GM19099 (cell line): Measurements from ENCODE around the gene AOPEP.

Experiments
- POLR2A ChIP-seq: IDR thresholded peaks from 3 replicates; pipeline ENCODE4 v1.6.1; 2011; ENCODE audit warnings: low read depth; ENCODE audit not compliant: insufficient read length; ENCODE audit errors: extremely low read depth

AOPEP gene

GRCh38 chr9:95044731-95045508 is 318.4 kb downstream of the AOPEP start:
- no peak for TF ChIP-seq POLR2A

GRCh38 chr9:95045751-95046150 is 319.3 kb downstream of the AOPEP start:
- no peak for TF ChIP-seq POLR2A

GRCh38 chr9:95047452-95048224 is 321.1 kb downstream of the AOPEP start:
- TF ChIP-seq POLR2A, result no peak

DNA sequence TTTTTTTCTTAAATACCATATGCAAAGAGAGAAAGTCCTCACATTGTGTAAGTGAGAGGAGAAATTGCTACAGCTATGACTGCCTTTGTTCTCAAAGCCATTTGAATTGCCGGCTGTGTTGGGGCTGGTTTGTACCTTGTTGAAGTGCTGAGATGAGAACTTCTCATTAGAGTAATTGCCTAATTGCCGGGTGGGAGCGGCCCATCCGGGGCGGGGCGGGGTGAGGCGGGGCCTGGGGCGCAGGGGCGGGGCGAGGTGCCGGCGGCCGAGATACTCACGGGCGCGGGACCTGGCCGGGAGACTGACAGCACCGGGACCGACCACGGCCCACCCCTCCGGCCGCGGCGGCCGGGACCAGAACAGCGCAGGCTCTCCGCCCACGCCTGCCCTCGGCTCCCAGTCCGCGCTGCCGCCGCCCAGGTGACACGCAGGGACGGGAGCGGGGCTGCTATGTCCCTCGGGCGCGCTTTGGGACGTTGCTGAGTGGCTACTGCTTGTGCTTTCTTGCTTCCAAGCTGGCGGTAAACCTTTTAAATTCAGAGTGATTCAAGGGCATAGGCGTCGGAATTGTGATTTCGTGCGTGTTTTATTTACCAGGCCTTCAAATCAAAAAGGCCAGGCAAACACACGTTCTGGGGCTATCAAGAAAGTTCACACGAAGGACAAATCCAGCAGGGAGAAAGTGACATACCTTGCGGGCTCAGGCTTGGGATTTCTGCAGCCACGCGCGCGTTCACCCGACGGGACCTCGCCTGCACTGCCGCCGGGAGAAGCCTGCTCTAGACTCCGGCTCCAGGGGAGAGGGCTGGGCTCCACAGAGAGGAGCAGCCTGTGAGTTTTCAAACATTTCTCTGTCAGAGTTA is 322.0 kb downstream of the AOPEP start:
- no peak for TF ChIP-seq POLR2A

DNA sequence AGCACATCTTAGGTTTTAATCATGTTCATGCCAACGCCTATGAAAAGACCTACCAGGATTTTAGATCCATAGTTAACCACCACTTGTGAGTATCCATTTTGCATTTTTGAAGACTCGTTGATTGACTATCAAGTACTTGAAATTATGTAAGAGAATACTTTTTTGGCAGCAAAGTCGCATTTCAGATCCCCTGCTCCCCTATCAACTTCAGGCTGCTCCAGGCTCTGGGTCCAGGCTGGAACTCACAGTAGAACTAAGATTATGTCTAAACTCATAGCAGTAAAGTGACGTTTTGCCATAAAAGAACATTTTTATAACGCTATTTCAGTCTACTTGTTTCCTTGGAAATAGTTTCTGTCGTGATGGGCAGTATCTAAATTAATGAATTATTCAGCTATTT is 323.3 kb downstream of the AOPEP start:
- TF ChIP-seq POLR2A, result no peak

DNA sequence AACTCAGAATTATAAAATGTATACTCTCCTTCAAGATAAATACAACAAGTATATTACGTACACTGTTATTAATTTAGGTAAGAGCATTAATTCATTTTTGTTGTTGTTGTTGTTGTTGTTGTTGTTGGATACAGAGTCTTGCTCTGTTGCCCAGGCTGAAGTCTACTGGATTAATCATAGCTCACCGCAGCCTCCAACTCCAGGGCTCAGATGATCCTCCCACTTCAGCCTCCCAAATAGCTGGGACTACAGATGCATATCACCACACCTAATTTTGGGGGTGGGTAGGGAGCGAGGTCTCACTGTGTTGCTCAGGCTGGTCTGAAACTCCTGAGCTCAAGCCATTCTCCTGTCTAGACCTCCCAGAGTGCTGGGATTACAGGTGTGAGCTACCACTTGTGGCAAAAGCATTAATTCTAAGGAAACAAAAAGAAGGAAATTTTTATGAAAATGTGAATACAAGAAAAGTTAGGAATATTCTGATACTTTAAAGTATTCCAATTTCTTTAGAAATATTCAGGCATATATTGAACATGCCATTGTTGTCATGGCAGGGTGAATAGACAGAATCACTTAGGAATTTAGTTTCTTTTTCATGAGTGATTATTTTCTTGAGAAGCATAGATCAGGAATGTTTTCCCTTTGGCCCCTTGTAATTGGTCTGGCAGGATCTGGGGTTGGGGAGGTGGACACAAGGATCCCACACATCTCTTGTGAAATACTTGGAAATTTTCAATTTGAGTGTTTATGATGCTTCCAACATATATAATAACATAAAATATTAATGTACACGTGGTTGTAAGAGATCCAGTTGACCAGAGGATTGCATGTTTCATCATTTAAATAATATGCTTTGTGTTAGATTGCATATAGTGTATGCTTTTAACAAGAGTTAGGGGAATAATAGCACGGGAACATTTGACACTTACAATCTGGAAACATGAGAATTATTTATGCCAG is 327.4 kb downstream of the AOPEP start:
- no peak for TF ChIP-seq POLR2A

DNA sequence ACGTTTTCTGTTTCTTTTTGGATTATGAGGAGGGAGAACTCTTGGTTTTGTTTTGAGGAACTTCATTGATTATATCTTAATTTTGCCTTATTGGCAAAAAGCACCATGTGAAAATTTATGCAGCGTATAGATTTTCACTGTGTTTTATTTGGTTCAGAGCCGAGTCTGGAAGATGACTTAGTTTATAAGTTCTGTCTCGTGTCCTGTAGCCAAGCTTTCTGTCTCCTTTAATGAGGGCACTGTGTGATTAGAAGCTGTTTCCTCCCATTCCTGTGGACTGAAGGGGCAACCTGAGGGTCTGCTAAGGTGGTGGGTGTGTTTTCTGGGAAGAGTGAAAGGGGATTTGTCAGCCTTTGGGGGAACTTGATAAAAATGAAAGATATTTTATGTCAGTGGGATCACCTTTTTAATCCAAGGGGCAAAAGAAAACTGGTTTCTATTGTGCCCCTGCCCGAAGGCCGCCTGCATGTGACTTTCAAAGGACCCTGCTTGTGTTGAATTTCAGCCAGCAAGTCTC is 328.9 kb downstream of the AOPEP start:
- no peak for TF ChIP-seq POLR2A

GRCh38 chr9:95055851-95056551 is 329.5 kb downstream of the AOPEP start:
- no peak for TF ChIP-seq POLR2A

- TF ChIP-seq POLR2A, result no peak
Measured at GRCh38 chr9:95057101-95057500, 330.6 kb downstream of the AOPEP start.

DNA sequence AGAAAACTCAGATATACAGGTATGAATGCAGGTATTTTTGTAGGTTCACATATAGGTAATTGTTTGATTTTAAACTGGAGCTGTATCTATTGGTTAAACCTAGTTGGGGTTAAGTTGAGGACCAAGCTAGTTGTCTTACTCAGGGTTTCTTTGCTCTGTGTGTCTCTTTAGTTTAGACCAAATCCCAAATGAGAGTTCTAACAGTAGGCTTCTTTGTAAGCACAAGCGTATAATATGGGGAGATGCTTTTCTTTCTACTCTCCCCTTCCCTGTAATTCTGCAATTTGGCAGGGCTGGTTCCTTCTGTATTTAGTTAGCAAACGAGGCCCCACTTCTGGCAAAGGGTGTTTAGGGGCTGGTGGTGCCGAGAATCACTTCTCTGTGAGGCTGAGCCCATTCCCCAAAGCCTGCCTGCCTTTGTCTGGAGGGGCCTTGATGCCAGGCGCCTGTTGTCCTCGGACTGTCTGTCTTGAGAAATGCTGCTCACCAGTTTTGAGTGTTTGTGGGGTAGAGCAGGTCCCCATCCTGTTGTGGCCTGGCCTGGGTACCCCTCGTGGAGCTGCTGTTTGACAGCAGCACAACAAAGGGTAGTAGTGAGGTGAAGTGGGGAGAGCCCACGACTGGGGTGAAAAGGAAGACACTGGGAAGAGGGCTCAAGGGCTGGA is 331.8 kb downstream of the AOPEP start:
- TF ChIP-seq POLR2A, result no peak

GRCh38 chr9:95058795-95059386 is 332.4 kb downstream of the AOPEP start:
- no peak for TF ChIP-seq POLR2A

- TF ChIP-seq POLR2A, result no peak
Measured at GRCh38 chr9:95060234-95060633, 333.7 kb downstream of the AOPEP start.

DNA sequence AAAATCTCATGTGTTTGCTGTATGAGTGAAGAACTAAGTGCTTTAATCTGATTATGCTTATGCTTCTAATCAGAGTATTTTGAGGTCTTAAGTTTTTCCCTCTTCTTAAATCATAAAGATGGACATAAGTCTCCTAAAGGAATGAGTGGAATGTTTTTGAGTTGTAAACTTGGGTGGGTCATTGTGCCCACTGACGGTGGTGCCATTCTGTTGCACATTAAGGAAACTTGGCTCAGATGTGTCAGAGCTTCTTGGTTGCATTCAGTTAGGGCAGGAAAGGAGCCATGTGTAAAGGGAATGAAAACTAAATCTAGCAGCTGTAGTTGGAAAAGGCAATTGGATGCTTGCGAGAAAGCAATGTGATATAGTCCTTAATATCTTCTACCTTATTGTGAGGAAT is 334.4 kb downstream of the AOPEP start:
- TF ChIP-seq POLR2A, result no peak
